ENCODE measurements around the gene TOX2. TPM values are rescaled to one million over a fixed set of nuclear protein-coding genes. Genes with fewer than 3 reads are reported as not detected.

Gene TOX2
- total RNA-seq, 1 donor = 1.1 TPM

DNA sequence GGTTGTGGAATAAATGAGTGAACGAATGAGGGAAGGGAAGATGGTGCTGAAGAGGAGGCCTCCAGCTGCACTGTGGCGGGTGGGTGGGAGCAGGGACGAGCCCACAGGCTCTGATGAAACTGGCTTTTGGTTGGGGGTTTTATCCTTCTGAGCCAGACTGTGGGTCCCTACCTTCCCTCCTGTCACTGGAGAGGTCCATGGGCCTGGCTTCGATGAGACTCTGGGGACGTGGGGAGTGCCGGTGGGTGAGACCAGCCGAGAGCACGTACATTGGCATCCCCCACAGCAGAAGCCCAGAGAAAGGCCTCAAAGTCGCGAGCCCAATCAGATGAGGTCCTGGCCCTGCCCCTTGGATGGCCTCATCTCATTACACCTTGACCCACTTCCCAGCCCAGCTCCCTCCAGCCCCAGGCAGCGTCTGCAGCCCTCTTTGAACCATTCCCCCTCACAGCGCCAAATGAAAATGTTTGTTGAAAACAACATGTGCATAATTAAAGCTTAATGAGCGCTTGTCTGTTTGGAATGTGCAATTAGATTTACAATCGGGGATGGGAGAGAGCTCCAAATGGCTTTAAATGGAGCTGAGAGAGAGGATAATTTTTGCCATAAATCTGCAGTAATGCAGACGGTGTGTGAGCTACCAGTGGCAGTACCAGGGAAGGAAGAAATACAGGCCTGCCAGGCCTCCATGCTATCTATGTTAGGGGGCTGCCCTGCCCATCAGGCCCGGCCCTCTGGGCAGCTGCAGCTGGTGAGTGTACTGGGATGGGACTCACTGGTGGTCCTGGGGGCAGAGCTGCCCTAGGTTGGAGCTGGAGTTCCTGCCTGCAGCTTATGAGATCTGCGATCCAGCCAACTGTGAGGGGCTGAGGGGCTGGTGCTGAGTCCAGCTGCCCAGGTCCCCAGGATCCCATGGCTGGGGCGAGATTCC lies 47.2 kb downstream of the TOX2 start:
- DNase-seq (ENCODE audit: insufficient read length, low spot score, missing footprints) = no peak
- TF ChIP-seq, protein P1, sequence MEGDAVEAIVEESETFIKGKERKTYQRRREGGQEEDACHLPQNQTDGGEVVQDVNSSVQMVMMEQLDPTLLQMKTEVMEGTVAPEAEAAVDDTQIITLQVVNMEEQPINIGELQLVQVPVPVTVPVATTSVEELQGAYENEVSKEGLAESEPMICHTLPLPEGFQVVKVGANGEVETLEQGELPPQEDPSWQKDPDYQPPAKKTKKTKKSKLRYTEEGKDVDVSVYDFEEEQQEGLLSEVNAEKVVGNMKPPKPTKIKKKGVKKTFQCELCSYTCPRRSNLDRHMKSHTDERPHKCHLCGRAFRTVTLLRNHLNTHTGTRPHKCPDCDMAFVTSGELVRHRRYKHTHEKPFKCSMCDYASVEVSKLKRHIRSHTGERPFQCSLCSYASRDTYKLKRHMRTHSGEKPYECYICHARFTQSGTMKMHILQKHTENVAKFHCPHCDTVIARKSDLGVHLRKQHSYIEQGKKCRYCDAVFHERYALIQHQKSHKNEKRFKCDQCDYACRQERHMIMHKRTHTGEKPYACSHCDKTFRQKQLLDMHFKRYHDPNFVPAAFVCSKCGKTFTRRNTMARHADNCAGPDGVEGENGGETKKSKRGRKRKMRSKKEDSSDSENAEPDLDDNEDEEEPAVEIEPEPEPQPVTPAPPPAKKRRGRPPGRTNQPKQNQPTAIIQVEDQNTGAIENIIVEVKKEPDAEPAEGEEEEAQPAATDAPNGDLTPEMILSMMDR (IDR thresholded peaks at IDR 0.05; ENCODE audit: extremely low read depth, low read depth, low read length) = no peak
- Histone ChIP-seq H3K9me3 (ENCODE audit: low read depth, low read length) (no peaks in the 10 kb centered on the region), H3K27ac (ENCODE audit: low read depth, low read length) (no peak overlapping the region), H3K4me3 (ENCODE audit: insufficient read depth, low read length) (no peak overlapping the region), H3K4me1 (ENCODE audit: insufficient read depth, low read length) (peaks cover 17% of the 10 kb centered on the region), H2AFZ (ENCODE audit: low read length) (no peak overlapping the region), H3K27me3 (ENCODE audit: insufficient read depth, low read length) (peaks cover 4% of the 10 kb centered on the region), H3K4me2 (ENCODE audit: insufficient read depth, low read length) (no peak overlapping the region), H3K36me3 (ENCODE audit: insufficient read depth, low read length) (no peaks in the 10 kb centered on the region), H4K20me1 (ENCODE audit: insufficient read depth, low read length) (peaks cover 4% of the 10 kb centered on the region), H3K79me2 (ENCODE audit: insufficient read depth, low read length) (no peaks in the 10 kb centered on the region)

GRCh38 chr20:43962530-43962929 lies 47.9 kb downstream of the TOX2 start:
- DNase-seq (ENCODE audit: insufficient read length, low spot score, missing footprints) = no peak
- Histone ChIP-seq H2AFZ (ENCODE audit: low read length) (no peak overlapping the region), H4K20me1 (ENCODE audit: insufficient read depth, low read length) (peaks cover 4% of the 10 kb centered on the region), H3K79me2 (ENCODE audit: insufficient read depth, low read length) (no peaks in the 10 kb centered on the region), H3K36me3 (ENCODE audit: insufficient read depth, low read length) (no peaks in the 10 kb centered on the region), H3K27ac (ENCODE audit: low read depth, low read length) (no peak overlapping the region), H3K4me3 (ENCODE audit: insufficient read depth, low read length) (no peak overlapping the region), H3K27me3 (ENCODE audit: insufficient read depth, low read length) (peaks cover 4% of the 10 kb centered on the region), H3K9me3 (ENCODE audit: low read depth, low read length) (no peaks in the 10 kb centered on the region), H3K4me2 (ENCODE audit: insufficient read depth, low read length) (no peak overlapping the region), H3K4me1 (ENCODE audit: insufficient read depth, low read length) (peaks cover 17% of the 10 kb centered on the region)
- TF ChIP-seq, protein P1 (IDR thresholded peaks at IDR 0.05; ENCODE audit: extremely low read depth, low read depth, low read length) = no peak

DNA sequence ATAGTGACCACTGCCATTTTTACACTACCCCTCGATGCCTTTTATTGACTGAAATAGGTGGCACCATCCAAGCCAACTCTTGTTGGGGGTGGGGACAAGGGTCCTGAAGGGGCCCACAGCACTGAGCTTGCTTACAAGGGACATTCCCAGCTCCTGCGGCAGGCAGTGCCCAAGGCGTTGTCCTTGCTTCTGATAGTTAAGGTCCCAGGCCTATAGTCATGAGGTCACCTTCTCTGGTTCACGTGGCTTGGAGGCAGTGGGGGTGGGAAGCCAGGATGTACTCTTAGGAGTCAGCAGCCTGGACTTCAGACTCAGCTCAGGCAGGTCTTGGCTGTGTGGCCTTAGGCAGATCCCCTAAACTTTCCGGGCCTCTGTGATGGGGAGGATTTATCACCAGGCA lies 48.6 kb downstream of the TOX2 start:
- Histone ChIP-seq H3K4me2 (ENCODE audit: insufficient read depth, low read length) (no peak overlapping the region), H3K36me3 (ENCODE audit: insufficient read depth, low read length) (no peaks in the 10 kb centered on the region), H2AFZ (ENCODE audit: low read length) (no peak overlapping the region), H4K20me1 (ENCODE audit: insufficient read depth, low read length) (peaks cover 4% of the 10 kb centered on the region), H3K4me1 (ENCODE audit: insufficient read depth, low read length) (peaks cover 17% of the 10 kb centered on the region), H3K79me2 (ENCODE audit: insufficient read depth, low read length) (no peaks in the 10 kb centered on the region), H3K27me3 (ENCODE audit: insufficient read depth, low read length) (peaks cover 4% of the 10 kb centered on the region), H3K27ac (ENCODE audit: low read depth, low read length) (no peak overlapping the region), H3K9me3 (ENCODE audit: low read depth, low read length) (no peaks in the 10 kb centered on the region), H3K4me3 (ENCODE audit: insufficient read depth, low read length) (no peak overlapping the region)
- TF ChIP-seq, protein P1 (IDR thresholded peaks at IDR 0.05; ENCODE audit: extremely low read depth, low read depth, low read length) = no peak
- DNase-seq (ENCODE audit: insufficient read length, low spot score, missing footprints) = no peak
